Vagina (tissue), 2 donors: ENCODE results near the gene ST6GALNAC3. TPM values are rescaled to one million over a fixed set of nuclear protein-coding genes. Genes with fewer than 3 reads are reported as not detected.

Source experiments
- DNase-seq, 2 donors: peaks; one replicate each; pipeline ENCODE4 v3.0.0-alpha.2; 2017; ENCODE audit errors: extremely low spot score in 2 of 2
- H3K27ac ChIP-seq: fragments of 200-600 bp; sonication (generic); one replicate; pipeline ENCODE4 v1.5.1; 2019
- H3K27me3 ChIP-seq: fragments of 200-600 bp; sonication (generic); one replicate; pipeline ENCODE4 v1.5.1; 2019
- H3K36me3 ChIP-seq, 2 donors: fragments of 200-600 bp; sonication (generic); one replicate each; pipeline ENCODE4 v1.5.1; 2017 to 2019
- H3K4me1 ChIP-seq: fragments of 200-600 bp; sonication (generic); one replicate; pipeline ENCODE4 v1.5.1; 2019
- H3K4me3 ChIP-seq, 2 donors: fragments of 200-600 bp; sonication (generic); 1 replicate in 1 of 2; 2 replicates in 1 of 2; pipeline ENCODE4 v1.5.1; 2016 to 2019
- H3K9me3 ChIP-seq: fragments of 200-600 bp; sonication (generic); one replicate; pipeline ENCODE4 v1.5.1; 2019
- POLR2A ChIP-seq, 2 donors: fragments of 450-650 bp; IDR thresholded peaks; one replicate each; pipeline ENCODE4 v1.6.1; 2017; ENCODE audit warnings: antibody characterized with exemption in 2 of 2, mild to moderate bottlenecking in 2 of 2, moderate library complexity in 2 of 2
- POLR2AphosphoS5 ChIP-seq, 2 donors: sonication (generic); formaldehyde crosslinking; IDR thresholded peaks; one replicate each; pipeline ENCODE4 v1.9.0; 2017; ENCODE audit warnings: antibody characterized with exemption in 2 of 2, mild to moderate bottlenecking in 2 of 2, low read depth in 1 of 2; ENCODE audit not compliant: insufficient read depth in 1 of 2
- intact Hi-C: fragments of 100-400 bp; cut with DNase I; formaldehyde crosslinking; loops from one replicate; pipeline ENCODE4 v1.15.1; 2023
- total RNA-seq: library from RNA; depleted of rRNA; stranded (reverse); fragments of >200 nt; gene quantifications from one replicate; pipeline ENCODE4 v1.2.3, GENCODE V29; 2016
- TF ChIP-seq, protein P1 (sequence below), 3 experiments: fragments of 450-650 bp in 2 of 3; fragments of 200-600 bp in 1 of 3; sonication (generic) in 1 of 3; IDR thresholded peaks; one replicate each; pipeline ENCODE4 v1.5.1; 2017 to 2019; ENCODE audit warnings: antibody characterized with exemption in 3 of 3, mild to moderate bottlenecking in 2 of 3, moderate library complexity in 2 of 3

ST6GALNAC3 gene
- total RNA-seq, 1 donor from 2014 or later: 21.1 TPM

DNA sequence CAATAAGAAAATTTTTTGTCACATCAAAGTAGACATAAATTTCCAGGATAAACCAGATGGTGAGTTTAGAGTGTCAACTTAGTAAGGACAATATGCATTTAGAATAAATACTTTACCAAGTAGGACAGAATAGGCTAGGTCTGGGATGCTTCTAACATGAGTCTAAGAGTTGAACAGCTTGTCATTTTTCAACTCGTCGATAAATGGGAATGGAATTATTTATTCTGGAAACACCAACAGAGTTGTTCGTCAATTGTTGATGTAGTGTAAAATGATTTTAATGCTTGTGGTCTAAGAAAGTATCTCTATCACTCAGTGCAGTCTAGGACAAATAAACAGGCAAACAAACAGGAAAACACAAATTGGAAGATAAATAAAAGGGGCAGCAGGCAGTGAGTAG is 434.3 kb downstream of the ST6GALNAC3 start:
- no peak for TF ChIP-seq POLR2AphosphoS5 (IDR thresholded peaks at IDR 0.05; ENCODE audit: insufficient read depth in 1 of 2, low read depth in 1 of 2)
- no peak for TF ChIP-seq POLR2A (IDR thresholded peaks at IDR 0.05)
- TF ChIP-seq, protein P1, sequence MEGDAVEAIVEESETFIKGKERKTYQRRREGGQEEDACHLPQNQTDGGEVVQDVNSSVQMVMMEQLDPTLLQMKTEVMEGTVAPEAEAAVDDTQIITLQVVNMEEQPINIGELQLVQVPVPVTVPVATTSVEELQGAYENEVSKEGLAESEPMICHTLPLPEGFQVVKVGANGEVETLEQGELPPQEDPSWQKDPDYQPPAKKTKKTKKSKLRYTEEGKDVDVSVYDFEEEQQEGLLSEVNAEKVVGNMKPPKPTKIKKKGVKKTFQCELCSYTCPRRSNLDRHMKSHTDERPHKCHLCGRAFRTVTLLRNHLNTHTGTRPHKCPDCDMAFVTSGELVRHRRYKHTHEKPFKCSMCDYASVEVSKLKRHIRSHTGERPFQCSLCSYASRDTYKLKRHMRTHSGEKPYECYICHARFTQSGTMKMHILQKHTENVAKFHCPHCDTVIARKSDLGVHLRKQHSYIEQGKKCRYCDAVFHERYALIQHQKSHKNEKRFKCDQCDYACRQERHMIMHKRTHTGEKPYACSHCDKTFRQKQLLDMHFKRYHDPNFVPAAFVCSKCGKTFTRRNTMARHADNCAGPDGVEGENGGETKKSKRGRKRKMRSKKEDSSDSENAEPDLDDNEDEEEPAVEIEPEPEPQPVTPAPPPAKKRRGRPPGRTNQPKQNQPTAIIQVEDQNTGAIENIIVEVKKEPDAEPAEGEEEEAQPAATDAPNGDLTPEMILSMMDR (IDR thresholded peaks at IDR 0.05): no peak
- no peak for DNase-seq
- no peak overlapping the region for H3K4me3 ChIP-seq
- no peaks in the 10 kb centered on the region for H3K36me3 ChIP-seq
- intact Hi-C loops: no loop called here
- H3K27ac ChIP-seq: no peak overlapping the region
- no peaks in the 10 kb centered on the region for H3K9me3 ChIP-seq
- no peaks in the 10 kb centered on the region for H3K27me3 ChIP-seq
- no peaks in the 10 kb centered on the region for H3K4me1 ChIP-seq

DNA sequence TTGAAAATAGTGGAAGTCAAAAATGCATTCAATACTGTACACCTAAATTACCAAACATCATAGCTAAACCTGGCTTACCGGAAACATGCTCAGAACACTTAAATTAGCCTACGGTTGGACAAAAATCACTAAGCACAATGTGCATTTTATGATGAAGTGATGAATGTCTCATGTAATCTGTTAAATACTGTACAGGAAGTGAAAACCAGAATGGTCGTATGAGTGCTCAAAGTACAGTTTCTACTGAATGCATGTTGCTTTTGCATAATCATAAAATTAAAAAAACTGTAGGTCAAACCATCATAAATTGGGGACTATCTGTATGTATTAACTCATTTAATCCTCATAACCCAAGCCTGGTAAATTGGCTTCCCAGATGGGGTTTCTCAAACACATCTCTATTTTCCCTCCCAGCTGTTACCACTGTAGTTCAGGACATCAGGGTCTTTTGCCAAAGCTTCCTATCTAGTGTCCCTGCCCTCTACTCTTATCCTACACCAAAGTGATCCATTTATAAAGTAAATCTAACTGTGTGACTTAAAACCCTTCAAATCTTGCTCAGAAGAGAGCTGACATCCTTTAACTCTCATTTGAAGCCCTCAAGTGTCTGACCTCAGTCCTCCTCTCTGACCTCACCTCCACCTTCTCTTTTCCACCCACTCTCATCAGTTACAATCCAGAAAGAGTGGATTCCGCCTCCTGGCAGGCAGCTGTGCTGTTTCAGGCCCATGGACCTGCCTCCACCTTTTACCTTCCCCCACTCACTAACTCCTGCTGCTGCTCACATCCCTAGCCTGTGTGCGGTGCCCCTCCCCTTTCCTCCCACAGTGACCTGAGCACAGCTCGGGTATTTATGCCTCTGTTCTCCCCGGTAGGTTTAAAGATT is 436.4 kb downstream of the ST6GALNAC3 start:
- intact Hi-C loops: no loop called here
- Histone ChIP-seq H3K9me3 (no peaks in the 10 kb centered on the region), H3K27me3 (no peaks in the 10 kb centered on the region), H3K27ac (no peak overlapping the region), H3K4me3 (no peak overlapping the region), H3K4me1 (no peaks in the 10 kb centered on the region), H3K36me3 (no peaks in the 10 kb centered on the region)
- no peak for DNase-seq
- TF ChIP-seq, protein P1 (IDR thresholded peaks at IDR 0.05): no peak
- TF ChIP-seq POLR2A (IDR thresholded peaks at IDR 0.05): no peak
- TF ChIP-seq POLR2AphosphoS5 (IDR thresholded peaks at IDR 0.05; ENCODE audit: insufficient read depth in 1 of 2, low read depth in 1 of 2): no peak

DNA sequence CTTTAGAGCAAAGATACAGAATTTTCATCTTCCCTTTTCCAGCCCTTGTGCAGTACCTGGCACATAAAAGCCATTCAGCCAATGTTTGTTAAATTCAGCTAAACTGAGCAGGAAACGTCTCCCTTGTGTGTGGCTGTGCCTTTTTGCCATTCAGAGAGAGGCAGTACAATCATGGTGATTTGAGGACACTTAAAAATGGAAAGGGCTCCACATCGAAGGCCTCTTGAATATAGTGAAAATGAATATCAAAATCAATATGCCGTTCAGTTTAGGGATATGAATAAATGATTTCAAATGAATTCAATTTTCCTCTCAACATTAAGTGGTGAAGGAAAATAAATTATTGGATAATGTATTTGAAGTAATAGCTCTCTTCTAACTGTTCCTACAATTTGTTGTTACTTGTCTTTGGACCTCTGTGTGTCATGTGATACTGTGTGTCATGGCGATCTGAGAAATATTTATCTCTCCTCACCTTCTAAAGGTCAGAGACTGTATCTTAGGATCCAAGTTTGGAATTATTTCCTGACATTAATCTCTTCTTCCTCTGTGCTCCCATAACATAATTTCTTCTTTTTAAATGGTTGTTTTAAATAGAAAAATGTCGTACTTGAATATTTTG is 437.1 kb downstream of the ST6GALNAC3 start:
- intact Hi-C loops: no loop called here

DNA sequence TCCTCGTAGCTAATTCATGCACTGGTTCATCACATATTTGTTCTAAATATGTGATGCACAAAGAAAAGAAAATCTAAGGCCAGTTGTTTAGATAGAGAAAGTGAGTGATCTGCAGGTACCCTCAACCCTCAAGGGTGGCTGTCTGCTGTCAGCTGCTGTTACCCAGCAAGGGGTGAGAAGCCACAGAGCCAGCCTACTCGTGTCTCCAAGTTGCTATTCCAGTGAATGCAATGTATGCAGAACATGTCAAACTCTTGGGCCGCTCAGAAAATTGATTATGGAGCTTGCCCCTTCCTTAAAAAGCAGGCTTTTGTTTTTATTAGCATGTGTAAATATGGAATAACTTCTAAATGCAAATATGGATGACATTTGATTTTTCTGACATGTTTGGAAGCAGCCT is 456.4 kb downstream of the ST6GALNAC3 start:
- no peak for DNase-seq
- Histone ChIP-seq H3K27me3 (no peaks in the 10 kb centered on the region), H3K9me3 (no peaks in the 10 kb centered on the region), H3K27ac (no peak overlapping the region), H3K4me3 (no peak overlapping the region), H3K4me1 (no peaks in the 10 kb centered on the region), H3K36me3 (no peaks in the 10 kb centered on the region)
- TF ChIP-seq POLR2AphosphoS5 (IDR thresholded peaks at IDR 0.05; ENCODE audit: insufficient read depth in 1 of 2, low read depth in 1 of 2): no peak
- TF ChIP-seq, protein P1 (IDR thresholded peaks at IDR 0.05): no peak
- intact Hi-C loops: no loop called here

More for the DNA sequence above, 437.1 kb downstream of the ST6GALNAC3 start:
- Histone ChIP-seq H3K36me3 (no peaks in the 10 kb centered on the region), H3K27ac (no peak overlapping the region), H3K9me3 (no peaks in the 10 kb centered on the region), H3K4me3 (no peak overlapping the region), H3K27me3 (no peaks in the 10 kb centered on the region), H3K4me1 (no peaks in the 10 kb centered on the region)
- TF ChIP-seq, protein P1 (IDR thresholded peaks at IDR 0.05): no peak
- TF ChIP-seq POLR2A (IDR thresholded peaks at IDR 0.05): no peak
- no peak for TF ChIP-seq POLR2AphosphoS5 (IDR thresholded peaks at IDR 0.05; ENCODE audit: insufficient read depth in 1 of 2, low read depth in 1 of 2)
- no peak for DNase-seq

DNA sequence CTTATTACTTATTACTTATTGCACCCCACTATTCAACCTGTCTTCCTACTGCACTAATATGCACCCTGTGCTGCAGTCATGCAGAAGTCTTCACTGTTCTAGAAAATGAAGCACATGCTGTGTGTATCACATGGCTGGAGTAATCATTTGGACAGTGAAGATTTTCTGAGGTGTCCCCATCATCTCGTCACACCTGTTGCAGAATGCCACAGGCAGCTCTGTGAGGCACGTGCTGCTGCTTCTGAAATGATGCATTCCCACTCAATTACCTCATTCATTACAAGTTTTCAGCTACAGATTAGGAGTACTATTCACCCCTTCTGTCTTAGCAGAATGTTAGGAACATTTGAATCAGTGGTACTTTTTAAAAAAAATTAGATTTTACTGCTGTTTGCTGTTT is 467.1 kb downstream of the ST6GALNAC3 start:
- DNase-seq: no peak
- H3K4me3 ChIP-seq: no peak overlapping the region
- no peak overlapping the region for H3K27ac ChIP-seq
- H3K4me1 ChIP-seq: no peaks in the 10 kb centered on the region
- intact Hi-C loops: no loop called here
- TF ChIP-seq, protein P1 (IDR thresholded peaks at IDR 0.05): no peak
- TF ChIP-seq POLR2AphosphoS5 (IDR thresholded peaks at IDR 0.05; ENCODE audit: insufficient read depth in 1 of 2, low read depth in 1 of 2): no peak
- TF ChIP-seq POLR2A (IDR thresholded peaks at IDR 0.05): no peak
- no peaks in the 10 kb centered on the region for H3K9me3 ChIP-seq
- no peaks in the 10 kb centered on the region for H3K36me3 ChIP-seq
- H3K27me3 ChIP-seq: no peaks in the 10 kb centered on the region
